HTR-8/SVneo (cell line): ENCODE measurements around the gene KAZALD1.
"Not testable (repeated sequence)": the region's sequence is repeated elsewhere in the genome, so short reads cannot be mapped to it uniquely, and the experiment has no call there.

Source experiments
- DNase-seq: peaks from one replicate; pipeline ENCODE4 v3.0.0; 2011; ENCODE audit warnings: low spot score, mixed read lengths; ENCODE audit not compliant: insufficient read length
- FAIRE-seq: peaks from 2 replicates; lab custom pipeline; 2011; peaks lifted over from hg19 to GRCh38; lab: Jason Lieb, UNC

The KAZALD1 gene

DNA sequence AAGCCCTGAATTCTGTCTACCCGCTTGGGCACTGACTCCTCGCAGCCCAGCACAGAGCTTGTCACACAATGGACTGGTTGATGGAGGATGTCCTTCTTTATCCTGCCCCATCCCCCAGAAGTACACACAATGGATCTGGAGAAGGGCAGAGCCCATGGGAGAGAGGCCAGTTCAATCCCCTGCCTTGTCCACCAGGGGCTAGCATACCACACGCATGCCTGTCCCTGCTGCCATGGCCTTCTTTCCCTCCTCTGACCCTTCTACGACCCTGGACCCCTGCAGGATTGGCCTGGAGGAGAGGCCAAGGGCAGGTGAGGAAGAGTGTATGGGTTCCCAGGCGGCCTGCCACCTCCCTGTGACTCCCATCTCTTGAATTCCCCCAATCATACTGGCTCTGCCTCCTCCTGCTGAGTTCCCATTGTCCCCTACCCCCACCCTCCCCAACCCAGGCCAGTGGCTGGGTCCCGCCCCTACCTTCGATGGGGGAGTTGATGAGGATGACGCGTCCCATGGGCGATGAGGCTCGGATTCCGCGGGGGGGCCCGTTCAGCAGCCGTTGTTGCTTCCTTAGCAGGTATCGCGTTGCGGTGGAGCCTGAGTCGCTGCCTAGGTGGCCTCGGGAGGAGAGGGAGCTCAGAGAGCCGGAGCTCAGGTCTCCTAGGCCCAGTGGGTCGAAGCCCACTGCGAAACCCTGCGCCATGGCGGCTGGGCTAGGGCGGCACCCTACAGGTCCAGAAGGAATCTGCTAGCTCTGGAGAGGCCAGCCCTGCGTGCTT lies 32.1 kb upstream of the KAZALD1 start:
- FAIRE-seq (no peak), DNase-seq (no peak)

DNA sequence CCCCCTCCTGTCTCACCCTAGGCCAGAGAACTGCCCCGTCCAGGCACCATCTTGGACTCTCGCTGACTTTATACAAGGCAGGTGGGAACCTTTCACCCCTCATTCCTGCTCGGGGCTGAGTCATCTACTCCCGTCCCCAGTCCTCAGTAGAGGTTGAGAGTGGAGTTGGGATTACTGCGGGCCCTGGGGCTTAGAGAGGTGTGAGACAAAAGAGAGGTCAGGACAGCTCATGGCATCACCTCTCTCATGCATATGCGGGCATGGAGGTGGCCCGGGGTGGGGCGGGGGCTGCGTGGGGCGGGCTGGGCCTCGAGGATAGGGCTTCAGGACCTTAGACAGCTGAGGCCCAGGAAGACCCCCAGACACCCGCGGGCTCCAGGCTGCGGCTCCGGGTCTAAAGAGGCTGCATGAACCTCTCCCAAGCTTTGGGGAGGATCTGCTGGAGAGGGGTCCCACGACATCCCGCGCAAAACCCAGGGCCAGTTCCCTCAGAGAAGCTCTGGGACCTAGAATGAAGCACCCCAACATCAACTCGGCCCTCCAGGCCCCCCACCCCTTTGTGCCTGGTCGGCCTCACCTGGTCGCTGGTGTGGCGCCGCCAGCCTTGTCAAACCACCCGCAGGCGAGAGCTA lies 31.2 kb upstream of the KAZALD1 start:
- no peak for DNase-seq
- FAIRE-seq: no peak

DNA sequence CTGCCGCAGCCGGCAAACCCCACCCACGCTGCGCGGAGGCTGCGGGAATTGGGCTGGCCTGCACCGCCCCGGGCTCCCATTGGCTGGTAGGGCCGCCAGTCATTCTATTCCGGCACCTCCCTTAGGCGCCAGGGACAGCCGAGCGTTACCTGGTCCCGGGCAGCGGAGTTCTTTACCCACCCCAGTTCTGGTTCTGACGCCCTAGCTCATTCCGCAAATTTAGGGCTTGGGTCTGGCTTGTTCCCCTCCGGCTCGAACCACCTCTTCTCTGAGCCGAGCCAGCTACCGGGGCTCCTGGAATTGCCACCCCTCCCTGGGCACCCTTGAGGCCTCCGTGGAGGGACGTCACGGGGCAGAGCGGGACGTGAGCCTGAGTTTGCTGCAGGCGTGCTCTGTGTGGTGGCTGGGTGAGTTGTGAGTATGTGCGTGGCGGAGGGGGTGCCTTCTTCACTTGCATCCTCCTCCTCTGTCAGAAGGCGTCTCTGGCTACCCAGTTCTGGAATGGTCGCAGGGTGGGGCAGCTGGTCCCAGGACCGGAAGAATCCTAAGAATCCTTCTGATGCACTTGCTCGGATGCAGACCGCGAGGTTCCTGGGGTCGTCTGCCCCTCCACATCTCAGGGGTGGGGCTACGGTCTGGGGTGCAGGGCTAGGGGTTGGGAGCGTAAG lies 30.5 kb upstream of the KAZALD1 start, which contains the start of the genes PDZD7 and SFXN3:
PDZD7 (minus strand) TSS at position 2 of the 668 bp plus-strand sequence. CDS start 910 bp downstream, outside the sequence.
SFXN3 (plus strand) TSS at position 107 of the 668 bp plus-strand sequence. CDS start 3,461 bp downstream, outside the sequence.
- DNase-seq (peak; percentile 95), FAIRE-seq (peak; percentile 40)

DNA sequence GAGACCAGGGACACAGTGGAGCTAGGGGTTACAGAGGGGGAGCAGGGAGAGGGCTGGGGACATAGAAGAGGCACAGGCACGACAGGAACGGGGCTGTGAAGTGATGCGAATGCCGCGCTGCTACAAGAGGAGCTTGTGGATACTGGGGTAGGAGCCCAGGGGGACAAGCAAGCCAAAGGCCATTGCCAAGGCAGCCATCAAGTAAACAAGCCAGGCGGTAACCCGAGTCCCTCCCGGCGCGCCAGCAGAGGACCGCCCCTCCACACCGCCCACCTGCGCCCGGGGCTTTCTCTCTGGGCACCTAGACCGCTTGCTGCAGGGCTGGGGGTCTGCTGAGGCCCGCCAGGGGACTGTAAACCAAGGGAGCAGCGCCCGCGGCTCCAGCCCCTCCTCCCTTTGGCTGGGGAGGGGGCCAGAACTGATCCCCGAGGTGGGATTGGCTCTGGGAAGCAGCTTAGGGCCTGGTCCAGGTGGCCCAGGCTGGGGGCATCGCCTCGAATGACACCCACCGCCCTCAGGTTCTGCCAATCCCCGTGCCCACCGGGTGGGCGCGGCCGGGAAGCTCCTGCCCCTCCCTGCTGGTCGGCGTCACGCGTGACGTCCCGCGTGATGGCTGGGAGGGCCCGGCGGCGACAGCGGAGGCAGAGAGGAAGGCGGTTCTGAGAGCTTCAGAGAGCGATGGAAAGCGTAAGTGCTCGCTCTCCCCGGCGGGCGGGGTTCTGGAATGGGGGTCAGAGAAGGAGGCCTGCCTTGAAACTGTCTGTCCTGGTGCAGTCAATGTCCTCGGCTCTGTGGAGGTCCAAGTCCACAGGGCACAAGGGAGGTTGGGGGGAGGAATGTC lies 29.8 kb upstream of the KAZALD1 start:
- DNase-seq (peak; percentile 56), FAIRE-seq (peak; percentile 54)

DNA sequence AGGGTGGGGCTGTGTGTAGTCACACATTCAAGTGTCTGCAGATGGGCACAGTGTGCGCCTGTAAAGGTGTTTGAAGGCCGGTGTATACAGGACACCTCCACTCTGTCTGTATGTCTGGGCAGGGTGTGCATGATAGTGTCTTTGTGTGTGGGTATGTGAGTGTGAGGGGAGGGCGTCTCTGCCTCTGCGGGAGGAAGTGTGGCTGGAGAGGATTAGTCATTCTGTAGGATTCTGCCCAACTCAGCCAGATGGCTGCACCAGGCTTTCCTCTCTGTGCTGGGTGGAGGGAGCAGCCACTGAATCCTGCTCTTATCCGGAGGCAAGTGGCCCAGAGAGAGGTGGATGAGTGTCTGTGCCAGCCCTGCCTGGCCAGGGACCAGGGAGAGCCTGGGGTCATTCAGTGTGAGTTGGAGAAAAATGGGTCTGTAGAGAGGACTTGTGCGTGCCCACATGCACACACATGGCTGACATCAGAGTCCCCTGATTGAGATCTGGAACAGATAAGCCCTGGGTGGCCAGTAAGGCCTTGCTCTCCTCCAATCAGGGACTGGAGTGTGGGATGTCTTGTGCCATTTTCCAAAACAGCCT lies 29.1 kb upstream of the KAZALD1 start:
- peak; percentile 62 for FAIRE-seq
- peak; percentile 78 for DNase-seq

DNA sequence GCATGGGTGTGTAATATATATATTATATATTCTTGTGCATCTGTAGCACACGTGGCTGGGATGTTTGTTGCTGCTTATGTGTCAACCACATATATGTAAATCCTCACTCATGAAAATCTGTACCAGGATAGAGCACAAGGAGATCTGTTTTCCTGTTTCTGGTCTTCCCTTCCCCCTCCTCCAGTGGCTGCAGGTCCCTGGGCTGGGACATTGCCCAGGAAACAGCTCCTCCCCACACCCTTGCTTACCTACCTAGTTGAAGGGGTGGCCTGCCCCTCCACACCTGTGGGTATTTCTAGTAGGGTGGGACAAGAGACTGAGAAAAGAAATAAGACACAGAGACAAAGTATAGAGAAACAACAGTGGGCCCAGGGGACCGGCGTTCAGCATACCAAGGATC lies 28.5 kb upstream of the KAZALD1 start:
- DNase-seq (no peak), FAIRE-seq (no peak)

DNA sequence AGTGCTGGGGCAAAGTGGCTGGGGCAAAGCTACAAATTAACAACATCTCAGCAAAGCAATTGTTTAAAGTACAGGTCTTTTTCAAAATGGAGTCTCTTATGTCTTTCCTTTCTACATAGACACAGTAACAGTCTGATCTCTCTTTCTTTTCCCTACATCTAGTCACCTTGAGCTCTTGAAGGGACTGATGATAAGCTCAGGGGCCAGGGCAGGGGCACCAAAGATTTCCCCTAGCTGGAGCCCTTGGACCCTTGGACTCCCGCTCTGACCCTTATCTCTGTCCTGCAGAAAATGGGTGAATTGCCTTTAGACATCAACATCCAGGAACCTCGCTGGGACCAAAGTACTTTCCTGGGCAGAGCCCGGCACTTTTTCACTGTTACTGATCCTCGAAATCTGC lies 27.4 kb upstream of the KAZALD1 start:
- not testable (repeated sequence) for DNase-seq, FAIRE-seq

DNA sequence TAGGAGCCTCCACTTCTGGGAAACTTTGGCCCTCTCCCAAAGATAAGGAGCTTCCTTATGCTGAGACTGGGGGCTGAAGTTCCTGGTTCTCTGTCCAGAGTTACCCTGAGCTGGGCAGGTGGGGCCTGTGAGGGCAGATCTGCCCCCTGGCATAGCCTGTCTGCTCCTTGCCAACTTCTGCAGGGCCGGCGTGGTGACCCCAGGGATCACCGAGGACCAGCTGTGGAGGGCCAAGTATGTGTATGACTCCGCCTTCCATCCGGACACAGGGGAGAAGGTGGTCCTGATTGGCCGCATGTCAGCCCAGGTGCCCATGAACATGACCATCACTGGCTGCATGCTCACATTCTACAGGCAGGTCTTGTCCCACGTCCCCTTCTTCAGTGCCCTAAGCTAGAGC lies 26.5 kb upstream of the KAZALD1 start:
- DNase-seq (no peak), FAIRE-seq (no peak)

DNA sequence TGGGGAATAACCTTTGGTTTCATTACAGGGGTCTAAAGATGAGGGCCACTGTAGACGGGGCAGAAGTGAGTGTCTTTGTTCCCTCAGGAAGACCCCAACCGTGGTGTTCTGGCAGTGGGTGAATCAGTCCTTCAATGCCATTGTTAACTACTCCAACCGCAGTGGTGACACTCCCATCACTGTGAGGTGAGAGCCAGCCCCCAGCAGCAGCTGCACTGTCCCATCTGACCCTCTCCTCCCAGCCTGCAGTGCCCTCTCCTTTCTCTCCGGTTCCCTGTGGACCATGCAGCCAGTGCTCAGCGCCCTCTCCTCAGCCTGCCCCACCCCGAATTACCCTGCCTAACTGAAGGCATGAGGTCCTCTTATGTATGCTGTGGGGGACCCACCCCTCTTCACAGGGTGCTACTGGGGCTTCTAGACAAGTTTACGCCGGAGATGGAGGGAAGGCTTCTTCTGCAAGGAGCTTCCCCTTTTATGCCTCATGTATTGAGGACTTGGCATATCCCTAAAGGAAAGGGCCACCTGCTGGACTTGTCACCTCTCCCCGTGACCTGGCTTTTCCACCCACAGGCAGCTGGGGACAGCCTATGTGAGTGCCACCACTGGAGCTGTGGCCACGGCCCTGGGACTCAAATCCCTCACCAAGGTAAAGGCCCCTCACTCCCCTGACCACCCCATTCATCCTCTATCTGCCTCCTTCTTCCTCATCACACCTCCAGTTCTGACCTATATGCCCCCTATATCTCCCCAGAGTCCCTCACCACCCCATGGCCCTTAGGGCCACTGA lies 25.7 kb upstream of the KAZALD1 start:
- no peak for DNase-seq
- no peak for FAIRE-seq

DNA sequence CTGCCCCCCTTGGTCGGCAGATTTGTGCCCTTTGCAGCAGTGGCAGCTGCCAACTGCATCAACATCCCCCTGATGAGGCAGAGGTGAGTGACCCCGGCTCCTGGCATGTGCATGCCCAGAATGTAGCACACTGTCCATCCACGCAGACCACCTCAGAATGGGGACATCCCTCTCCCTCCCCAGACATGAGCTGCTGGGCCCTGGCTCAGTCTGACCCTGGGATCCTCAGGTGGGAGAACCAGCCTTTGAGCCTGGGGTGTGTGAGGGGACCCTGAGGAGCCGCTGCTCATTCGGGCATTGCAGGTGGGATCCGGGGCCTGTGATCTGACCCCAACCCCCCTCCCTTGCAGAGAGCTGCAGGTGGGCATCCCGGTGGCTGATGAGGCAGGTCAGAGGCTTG lies 25.1 kb upstream of the KAZALD1 start:
- DNase-seq (no peak), FAIRE-seq (no peak)

DNA sequence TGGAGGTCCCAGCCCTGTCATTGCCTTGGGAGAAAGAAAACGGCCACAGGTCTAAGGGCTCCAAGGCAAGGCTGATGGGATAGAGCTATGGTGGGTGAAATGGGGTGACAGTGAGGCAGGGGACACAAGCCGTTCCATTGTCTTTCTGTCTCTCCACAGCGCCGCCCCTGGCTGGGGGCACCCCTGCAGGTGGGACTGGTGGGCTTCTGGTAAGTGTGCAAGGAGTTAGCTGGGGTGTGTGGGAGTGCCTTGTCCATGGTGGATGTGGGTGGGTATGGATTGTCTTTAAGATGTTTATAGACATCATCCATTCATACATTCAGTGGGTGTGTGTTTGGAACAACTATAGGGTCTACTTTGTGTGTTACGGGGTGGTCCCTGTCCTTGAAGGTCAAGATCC lies 23.3 kb upstream of the KAZALD1 start:
- DNase-seq (no peak), FAIRE-seq (no peak)

DNA sequence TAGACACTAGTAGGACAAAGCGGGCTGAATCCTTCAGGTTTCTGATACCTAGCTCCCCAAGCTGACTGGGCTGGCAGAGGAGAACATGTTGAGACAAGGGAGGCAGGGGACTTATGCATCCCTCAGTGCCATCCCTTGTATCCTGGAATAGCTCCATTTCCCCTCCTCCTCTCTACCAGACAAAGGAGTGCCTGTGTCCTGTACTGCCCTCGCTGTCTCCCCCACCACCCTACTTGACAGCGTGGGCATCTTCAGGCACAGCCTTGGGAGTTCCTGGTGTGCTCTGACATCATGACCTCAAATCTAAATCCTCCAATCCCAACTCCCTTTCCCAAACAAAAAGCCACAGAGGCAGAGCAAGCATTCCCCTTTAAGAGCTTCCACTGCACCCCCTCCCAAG lies 21.7 kb upstream of the KAZALD1 start:
- DNase-seq (no peak), FAIRE-seq (no peak)

DNA sequence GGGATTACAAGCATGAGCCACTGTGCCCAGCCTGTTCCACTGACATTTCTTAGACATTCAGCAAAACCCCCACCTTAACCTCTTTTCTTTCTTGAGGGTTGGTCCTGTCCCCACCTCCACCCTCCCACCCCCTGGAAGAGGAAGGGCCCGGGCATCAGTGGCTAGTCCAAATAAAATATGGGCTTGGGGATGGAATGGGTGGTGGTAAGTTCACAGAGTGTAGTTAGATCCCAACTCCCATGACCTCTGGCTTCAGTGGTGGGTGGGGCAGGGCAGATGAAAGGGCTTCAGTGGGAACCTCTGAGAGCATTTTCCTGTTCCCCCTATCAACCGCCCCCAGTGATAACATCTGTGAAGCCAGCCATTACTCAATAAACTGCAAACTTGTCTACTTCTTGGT lies 20.9 kb upstream of the KAZALD1 start:
- no peak for DNase-seq
- no peak for FAIRE-seq

DNA sequence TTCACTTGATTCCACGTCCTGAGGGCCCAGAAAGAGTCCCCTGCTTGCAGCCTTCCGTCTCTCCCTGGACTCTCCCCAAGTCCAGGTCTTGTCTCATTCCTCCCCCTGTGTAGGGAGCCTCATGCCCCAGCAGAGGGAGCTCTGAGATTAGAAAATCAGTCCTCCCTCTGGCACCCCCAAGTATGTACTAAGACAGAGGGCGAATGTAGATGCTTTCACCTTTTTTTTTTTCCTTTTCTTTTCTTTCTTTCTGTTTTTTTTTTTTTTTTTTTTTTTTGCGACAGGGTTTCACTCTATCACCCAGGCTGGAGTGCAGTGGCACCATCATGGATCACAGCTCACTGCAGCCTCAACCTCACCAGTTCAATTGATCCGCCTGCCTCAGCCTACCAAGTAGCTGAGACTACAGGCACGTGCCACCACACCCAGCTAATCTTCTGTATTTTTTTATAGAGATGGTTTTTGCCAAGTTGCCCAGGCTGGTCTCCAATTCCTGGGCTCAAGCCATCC lies 20.5 kb upstream of the KAZALD1 start:
- no peak for FAIRE-seq

DNA sequence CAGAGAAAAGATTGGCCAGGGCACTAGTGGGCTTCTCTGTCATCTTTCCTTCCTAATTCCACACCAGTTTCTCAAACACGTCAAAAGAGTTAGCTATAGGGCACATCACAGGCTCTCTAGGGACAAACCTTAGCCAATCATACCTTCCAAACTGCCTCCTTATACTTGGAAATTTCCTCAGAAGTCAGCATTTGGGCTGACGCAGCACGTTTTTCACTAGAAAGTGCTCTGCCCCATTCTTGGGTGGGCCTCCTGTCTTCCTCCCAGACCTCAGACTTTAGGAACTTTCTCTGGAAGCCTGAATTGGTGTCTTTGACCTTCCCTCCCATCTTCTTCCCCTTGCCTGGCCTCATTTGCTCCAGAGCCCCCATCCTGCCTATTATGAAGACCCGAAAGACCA lies 19.7 kb upstream of the KAZALD1 start:
- no peak for FAIRE-seq
- DNase-seq: no peak

More for the DNA sequence above, 20.5 kb upstream of the KAZALD1 start:
- DNase-seq: peak; percentile 89

DNA sequence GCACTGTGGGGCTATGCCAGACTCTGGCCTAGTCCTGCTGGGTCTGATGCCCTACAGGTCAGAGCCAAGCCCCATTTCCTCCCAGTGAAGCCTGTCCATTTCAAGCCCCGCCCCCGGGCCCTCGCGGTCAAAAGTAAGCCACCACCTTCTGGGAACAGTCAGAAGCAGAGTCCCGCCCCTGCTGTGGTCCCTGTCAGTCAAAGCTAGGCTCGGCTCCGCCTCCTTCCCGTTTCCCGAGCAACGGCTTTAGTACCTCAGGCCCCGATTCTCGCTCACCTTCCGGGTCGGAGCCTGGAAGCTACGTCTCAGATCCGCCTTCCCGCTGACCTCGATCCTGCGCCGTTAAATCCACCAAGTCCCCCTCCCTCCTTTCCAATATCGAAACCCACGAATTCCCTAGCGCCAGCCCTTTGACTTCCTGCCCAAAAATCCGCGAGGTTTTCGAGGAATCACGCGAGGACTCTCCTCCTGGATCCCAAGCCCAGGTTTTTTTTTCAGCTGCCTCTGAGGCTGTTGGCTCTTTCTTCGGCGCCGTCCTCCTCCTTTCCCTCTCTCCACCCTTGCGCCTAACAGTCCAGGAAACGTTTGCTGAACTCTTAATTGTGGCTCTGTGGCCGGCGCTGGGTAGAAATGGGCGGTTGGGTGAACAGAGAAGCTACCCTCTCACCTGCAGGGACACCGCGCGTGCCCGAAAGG lies 19.0 kb upstream of the KAZALD1 start:
- FAIRE-seq (peak; percentile 83), DNase-seq (peak; percentile 94)

DNA sequence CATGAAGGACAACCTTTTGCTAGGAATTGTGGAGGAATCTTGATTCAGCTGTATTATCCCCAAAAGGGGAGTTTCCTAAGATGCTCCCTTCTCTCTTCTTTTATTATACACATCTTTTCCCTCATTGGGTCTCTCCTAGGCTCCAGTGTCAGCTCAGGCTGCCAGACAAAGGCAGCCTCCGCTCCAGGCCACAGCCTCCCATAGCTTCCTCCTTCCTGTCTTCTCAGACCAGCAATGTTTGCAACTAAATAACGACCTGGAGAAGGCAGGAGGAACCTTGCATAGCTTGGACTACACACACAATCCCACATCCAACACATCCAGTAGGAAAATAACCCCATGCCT lies 18.5 kb upstream of the KAZALD1 start:
- FAIRE-seq (no peak), DNase-seq (no peak)

DNA sequence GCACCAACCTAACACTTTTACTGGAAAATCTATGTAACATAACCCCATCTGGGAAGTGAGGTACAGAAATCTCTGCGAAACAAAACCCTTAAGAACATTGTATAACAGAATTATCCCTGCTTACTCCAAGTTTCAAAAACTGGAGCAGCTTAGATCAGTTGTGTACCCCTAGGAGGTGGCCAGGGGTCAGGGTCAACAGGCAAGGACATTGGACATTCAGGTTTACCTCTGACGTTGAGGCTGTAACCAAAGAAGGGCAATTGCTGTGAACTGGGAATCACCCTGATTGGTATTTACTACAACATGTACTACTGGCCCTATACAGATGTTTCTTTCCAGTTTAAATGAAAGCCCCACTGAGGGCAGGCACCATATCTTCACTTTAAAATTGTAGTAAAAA lies 17.7 kb upstream of the KAZALD1 start:
- DNase-seq (no peak), FAIRE-seq (no peak)
